GM13977 (cell line): Measurements from ENCODE around the gene XRCC3.
"Not testable (repeated sequence)": the region's sequence is repeated elsewhere in the genome, so short reads cannot be mapped to it uniquely, and the experiment has no call there.

Source experiments
- DNase-seq: peaks from one replicate; pipeline ENCODE4 v3.0.0; 2012; ENCODE audit warnings: low spot score
- CTCF ChIP-seq: IDR thresholded peaks from 2 replicates; pipeline ENCODE4 v1.5.1; 2012; ENCODE audit warnings: mild to moderate bottlenecking, control low read depth; ENCODE audit not compliant: insufficient read depth; ENCODE audit errors: extremely low read depth, missing control alignments
- in situ Hi-C: fragments of 300-500 bp; cut with MboI; formaldehyde crosslinking; loops from one replicate; pipeline ENCODE4 v1.12.0; 2022; ENCODE audit warnings: low sequenced_read_pairs, low pct_unique_long_range_greater_than_20kb, mixed read lengths, inconsistent platforms; ENCODE audit not compliant: unreplicated experiment

Gene XRCC3

GRCh38 chr14:103659631-103660030 lies 55.6 kb downstream of the XRCC3 start:
- no peak for TF ChIP-seq CTCF
- DNase-seq: no peak
- in situ Hi-C loops: no loop called here

- no peak for TF ChIP-seq CTCF
- in situ Hi-C loops: no loop called here
- DNase-seq: no peak
These were observed 57.8 kb downstream of the XRCC3 start for GRCh38 chr14:103657471-103657870.

GRCh38 chr14:103656756-103657133 lies 58.5 kb downstream of the XRCC3 start:
- DNase-seq: no peak
- no peak for TF ChIP-seq CTCF
- in situ Hi-C loops: no loop called here

- in situ Hi-C loops: no loop called here
- no peak for TF ChIP-seq CTCF
- DNase-seq: no peak
These were observed 59.1 kb downstream of the XRCC3 start for GRCh38 chr14:103656031-103656755.

GRCh38 chr14:103654619-103655018 lies 60.6 kb downstream of the XRCC3 start:
- DNase-seq: no peak
- in situ Hi-C loops: no loop called here
- TF ChIP-seq CTCF: no peak

- no peak for DNase-seq
- TF ChIP-seq CTCF: no peak
- in situ Hi-C loops: no loop called here
These were observed 61.4 kb downstream of the XRCC3 start for GRCh38 chr14:103653805-103654204.

GRCh38 chr14:103653336-103653735 lies 61.9 kb downstream of the XRCC3 start:
- in situ Hi-C loops, DNase-seq: not testable (repeated sequence)
